ENCODE results near the gene AGPAT3. TPM values are rescaled to one million over a fixed set of nuclear protein-coding genes. Genes with fewer than 3 reads are reported as not detected.

Gene AGPAT3
- total and polyA plus RNA-seq, 2 donors (not counting 3 experiments of a cell fraction or from before 2014, with no cell fraction given), result 39.9 to 76.7 TPM

GRCh38 chr21:43929217-43929971 is 64.4 kb downstream of the AGPAT3 start:
- H3K9me3 ChIP-seq (replicated peaks; ENCODE audit: control insufficient read depth, insufficient read depth, low read length), result no peaks in the 10 kb centered on the region
- no peaks in the 10 kb centered on the region for H3K27me3 ChIP-seq (ENCODE audit: control insufficient read depth in 2 of 2, insufficient read depth in 2 of 2, low read length in 2 of 2)
- no peak overlapping the region for H2AFZ ChIP-seq (ENCODE audit: low read depth, low read length)
- no peak overlapping the region for H3K27ac ChIP-seq (ENCODE audit: insufficient read depth, low read depth, low read length)
- ChIA-PET CTCF (interaction anchor here (0.7 to 1.9 kb wide), 2 partner anchors 8 to 10 kb away, joined by 3 to 5 read pairs; no protein-coding TSS in a partner anchor), POLR2A (no interaction called here)
- dilution Hi-C loops (cut with MboI; ENCODE audit: extremely low pct_ligation_motif_present, low sequenced_read_pairs) (no loop called here), intact Hi-C loops (cut with micrococcal nuclease) (no loop called here)
- H3K9ac ChIP-seq (replicated peaks; ENCODE audit: extremely low read depth, insufficient read depth, low read length), result no peak overlapping the region
- H3K36me3 ChIP-seq (ENCODE audit: control insufficient read depth in 2 of 2, extremely low read depth in 1 of 2, insufficient read depth in 2 of 2, low read length in 2 of 2), result peaks cover 0 to 2% of the 10 kb centered on the region in 2 experiments
- no TSS peak for BruUV-seq (replicated peaks)
- H3K4me2 ChIP-seq (ENCODE audit: insufficient read depth, low read length), result no peak overlapping the region
- no peak overlapping the region for H3K4me3 ChIP-seq (replicated peaks in 1 of 3; ENCODE audit: insufficient read depth in 1 of 3, low read depth in 1 of 3, low read length in 3 of 3)
- H3K4me1 ChIP-seq (ENCODE audit: control insufficient read depth, extremely low read depth, insufficient read depth, low read length), result no peaks in the 10 kb centered on the region
- no peaks in the 10 kb centered on the region for H4K20me1 ChIP-seq (replicated peaks; ENCODE audit: control insufficient read depth, extremely low read depth, insufficient read depth, low read length)
- DNase-seq (ENCODE audit: low read depth, low spot score) (no peak), FAIRE-seq (no peak)
- no peaks in the 10 kb centered on the region for H3K9me1 ChIP-seq (replicated peaks; ENCODE audit: control insufficient read depth, extremely low read depth, insufficient read depth, low read length)
- H3K79me2 ChIP-seq (ENCODE audit: control insufficient read depth, insufficient read depth, low read length), result no peaks in the 10 kb centered on the region
- no peak for TF ChIP-seq EZH2 (IDR thresholded peaks at IDR 0.05; ENCODE audit: borderline replicate concordance, low read depth, low read length, severe bottlenecking)
- no peak for TF ChIP-seq MAX (IDR thresholded peaks at IDR 0.05; ENCODE audit: insufficient read depth, insufficient read length)
- no peak for TF ChIP-seq JUN (IDR thresholded peaks at IDR 0.05; ENCODE audit: borderline replicate concordance, insufficient read depth, insufficient read length, low read depth)
- no peak for TF ChIP-seq POLR2A (IDR thresholded peaks at IDR 0.05; ENCODE audit: low read depth, low read length)
- no peak for TF ChIP-seq POLR2AphosphoS5 (IDR thresholded peaks at IDR 0.05; ENCODE audit: insufficient read depth, low read depth, low read length)
- no peak for TF ChIP-seq MYC (IDR thresholded peaks at IDR 0.05; ENCODE audit: low read depth, low read length)
- no peak for TF ChIP-seq FOS (IDR thresholded peaks at IDR 0.05; ENCODE audit: borderline replicate concordance, insufficient read depth, low read length)
- no peak for TF ChIP-seq GATA2 (IDR thresholded peaks at IDR 0.05; ENCODE audit: insufficient read depth, insufficient read length, low read depth, low read length)
- TF ChIP-seq CTCF (IDR thresholded peaks at IDR 0.05; ENCODE audit: extremely low read depth in 1 of 2, insufficient read depth in 1 of 2, low read depth in 1 of 2, low read length in 2 of 2), result no peak
